Upper lobe of left lung (tissue), 6 donors: ENCODE results near the gene EEIG1. TPM values are rescaled to one million over a fixed set of nuclear protein-coding genes. Genes with fewer than 3 reads are reported as not detected.

Experiments used
- ATAC-seq, 2 donors: fragments of 200-7000 bp; cut with Tn5 transposase; one replicate each; pipeline ENCODE4 v1.9.1; 2022; ENCODE audit warnings: mild to moderate bottlenecking in 2 of 2, moderate library complexity in 2 of 2; ENCODE audit not compliant: low FRiP score in 2 of 2
- DNase-seq, 2 donors: peaks; one replicate each; pipeline ENCODE4 v3.0.0-alpha.2; 2019 to 2020
- H3K27ac ChIP-seq, 4 donors: fragments of 200-600 bp; sonication (generic); one replicate each; pipeline ENCODE4 v1.5.1; 2016 to 2019
- H3K27me3 ChIP-seq, 4 donors: fragments of 200-600 bp; sonication (generic); one replicate each; pipeline ENCODE4 v1.5.1; 2017 to 2019
- H3K36me3 ChIP-seq, 4 donors: fragments of 200-600 bp; sonication (generic); one replicate each; pipeline ENCODE4 v1.5.1; 2016 to 2019
- H3K4me1 ChIP-seq, 4 donors: fragments of 200-600 bp; sonication (generic); one replicate each; pipeline ENCODE4 v1.5.1; 2018 to 2019
- H3K4me3 ChIP-seq, 4 donors: fragments of 200-600 bp; sonication (generic); one replicate each; pipeline ENCODE4 v1.5.1; 2017 to 2019; ENCODE audit warnings: mild to moderate bottlenecking in 2 of 4, moderate library complexity in 1 of 4
- H3K9me3 ChIP-seq, 4 donors: fragments of 200-600 bp; sonication (generic); one replicate each; pipeline ENCODE4 v1.5.1; 2018 to 2019
- EP300 ChIP-seq, 4 donors: sonication (generic); formaldehyde crosslinking; IDR thresholded peaks; one replicate each; pipeline ENCODE4 v1.5.1; 2017; ENCODE audit warnings: antibody characterized with exemption in 4 of 4, control low read depth in 2 of 4
- POLR2A ChIP-seq, 4 donors: fragments of 450-650 bp; IDR thresholded peaks; one replicate each; pipeline ENCODE4 v1.5.1; 2016 to 2017; ENCODE audit warnings: antibody characterized with exemption in 4 of 4, mild to moderate bottlenecking in 2 of 4
- POLR2AphosphoS5 ChIP-seq, 2 donors: sonication (generic); formaldehyde crosslinking; IDR thresholded peaks; one replicate each; pipeline ENCODE4 v1.5.1; 2017; ENCODE audit warnings: antibody characterized with exemption in 2 of 2
- WGBS, 2 donors: methylation state at CpG; one replicate each; pipeline ENCODE4 v1.1.5; 2017 to 2018; 5-methylcytosine and 5-hydroxymethylcytosine counted together
- total RNA-seq, 6 donors: library from RNA; depleted of rRNA in 4 of 6; stranded (reverse); fragments of >200 nt in 4 of 6; gene quantifications; one replicate each; pipeline versions ENCODE4 v1.1.0 to v1.2.1, GENCODE V29; 2016 to 2021
- TF ChIP-seq, protein P1 (sequence below), 6 experiments: fragments of 450-650 bp in 4 of 6; fragments of 200-600 bp in 2 of 6; sonication (generic) in 2 of 6; IDR thresholded peaks; one replicate each; pipeline ENCODE4 v1.5.1; 2016 to 2019; ENCODE audit warnings: antibody characterized with exemption in 6 of 6
- donor health status: DM: no; HTN: no; CAD: no; lungs with moderate emphysema.
- donor health status: DM: no; HTN: yes; CAD: no; lungs with severe emphysema.

The EEIG1 gene
- total RNA-seq, 6 donors from 2014 or later: 17.8 to 60.7 (median 48.0) TPM

DNA sequence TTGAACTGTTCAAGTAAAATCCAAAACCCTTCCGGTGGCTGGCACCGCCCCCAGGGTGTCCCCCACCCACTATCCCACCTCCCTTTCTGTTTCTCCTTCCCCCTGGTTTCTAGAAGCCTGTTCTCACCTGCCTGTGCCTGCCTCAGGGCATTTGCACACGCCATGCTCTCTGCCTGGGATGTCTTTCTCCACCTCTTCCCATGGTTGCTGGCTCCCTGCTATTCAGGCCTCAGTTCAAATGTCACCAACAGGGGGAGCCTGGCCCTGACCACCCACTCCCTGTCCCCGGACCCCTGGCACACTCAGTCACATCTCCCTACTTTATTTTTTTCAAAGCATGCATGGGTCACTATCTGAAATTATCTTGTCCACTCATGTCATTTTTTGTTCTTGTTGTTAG lies 39.9 kb upstream of the EEIG1 start:
- ATAC-seq (no peak), DNase-seq (no peak)
- H3K4me3 ChIP-seq: no peak overlapping the region
- no peaks in the 10 kb centered on the region for H3K36me3 ChIP-seq
- 88 to 91% methylated on average over 4 of the region's 4 CpGs for WGBS, 2 donors
- no peak overlapping the region for H3K27ac ChIP-seq
- no peaks in the 10 kb centered on the region for H3K27me3 ChIP-seq
- no peaks in the 10 kb centered on the region for H3K9me3 ChIP-seq
- H3K4me1 ChIP-seq: no peaks in the 10 kb centered on the region
- no peak for TF ChIP-seq POLR2A (IDR thresholded peaks at IDR 0.05)

DNA sequence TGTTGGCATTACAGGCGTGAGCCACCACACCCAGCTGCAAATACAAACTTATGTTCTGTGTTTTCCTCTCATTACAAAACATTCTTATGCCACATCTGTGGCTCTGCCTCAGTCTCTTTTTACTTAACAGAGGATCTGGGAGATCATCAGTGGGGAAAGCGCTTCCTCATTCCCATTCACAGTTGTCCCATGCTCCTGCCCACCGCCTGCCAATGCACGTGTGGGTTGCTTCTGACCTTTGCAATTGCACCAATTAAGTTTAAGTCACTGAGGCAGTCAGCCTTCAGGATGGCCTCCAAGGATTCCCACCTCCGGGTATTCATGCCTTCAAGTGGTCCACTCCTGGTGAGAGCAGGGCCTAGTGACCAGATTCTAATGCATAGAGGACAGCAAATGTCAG lies 34.9 kb upstream of the EEIG1 start:
- TF ChIP-seq POLR2A (IDR thresholded peaks at IDR 0.05) (no peak), EP300 (IDR thresholded peaks at IDR 0.05) (no peak), POLR2AphosphoS5 (IDR thresholded peaks at IDR 0.05) (no peak)
- TF ChIP-seq, protein P1, sequence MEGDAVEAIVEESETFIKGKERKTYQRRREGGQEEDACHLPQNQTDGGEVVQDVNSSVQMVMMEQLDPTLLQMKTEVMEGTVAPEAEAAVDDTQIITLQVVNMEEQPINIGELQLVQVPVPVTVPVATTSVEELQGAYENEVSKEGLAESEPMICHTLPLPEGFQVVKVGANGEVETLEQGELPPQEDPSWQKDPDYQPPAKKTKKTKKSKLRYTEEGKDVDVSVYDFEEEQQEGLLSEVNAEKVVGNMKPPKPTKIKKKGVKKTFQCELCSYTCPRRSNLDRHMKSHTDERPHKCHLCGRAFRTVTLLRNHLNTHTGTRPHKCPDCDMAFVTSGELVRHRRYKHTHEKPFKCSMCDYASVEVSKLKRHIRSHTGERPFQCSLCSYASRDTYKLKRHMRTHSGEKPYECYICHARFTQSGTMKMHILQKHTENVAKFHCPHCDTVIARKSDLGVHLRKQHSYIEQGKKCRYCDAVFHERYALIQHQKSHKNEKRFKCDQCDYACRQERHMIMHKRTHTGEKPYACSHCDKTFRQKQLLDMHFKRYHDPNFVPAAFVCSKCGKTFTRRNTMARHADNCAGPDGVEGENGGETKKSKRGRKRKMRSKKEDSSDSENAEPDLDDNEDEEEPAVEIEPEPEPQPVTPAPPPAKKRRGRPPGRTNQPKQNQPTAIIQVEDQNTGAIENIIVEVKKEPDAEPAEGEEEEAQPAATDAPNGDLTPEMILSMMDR (IDR thresholded peaks at IDR 0.05): no peak
- 93% methylated on average over 5 of the region's 5 CpGs for WGBS, 2 donors
- no peaks in the 10 kb centered on the region for H3K36me3 ChIP-seq

DNA sequence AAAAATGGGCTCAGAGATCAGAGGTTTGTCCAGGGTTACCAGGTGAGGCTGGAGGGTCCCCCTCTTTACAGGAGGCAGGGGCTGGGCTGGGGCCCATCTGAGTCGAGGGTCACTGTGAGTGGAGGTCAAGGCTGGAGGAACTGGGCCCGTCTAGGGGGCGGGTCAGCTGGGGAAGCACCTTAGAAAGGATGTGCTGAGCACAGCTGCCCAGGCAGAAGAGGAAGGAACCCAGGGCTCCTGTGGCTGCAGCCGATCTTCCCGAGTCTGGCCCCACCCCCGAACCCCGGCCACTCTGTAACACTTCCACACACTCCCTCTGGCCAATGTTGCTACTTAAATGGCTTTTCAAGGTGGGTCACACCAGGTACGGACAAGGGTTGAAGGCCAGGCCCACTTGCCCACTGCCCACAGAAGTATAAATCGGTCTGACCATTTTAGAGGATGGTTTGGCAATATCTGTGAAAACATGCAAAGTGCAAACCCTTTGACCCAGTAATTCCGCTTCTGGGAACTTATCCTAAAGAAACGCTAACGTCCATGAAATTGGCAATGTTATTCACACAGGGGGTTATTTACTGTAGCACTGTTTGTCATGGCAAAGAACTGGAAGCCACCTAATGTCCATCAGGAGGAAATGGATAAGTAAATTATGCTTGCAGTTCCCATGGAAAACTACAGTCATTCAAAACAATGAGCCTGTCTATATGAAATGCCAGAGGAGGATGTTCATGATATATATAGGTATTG lies 30.5 kb upstream of the EEIG1 start:
- ATAC-seq: peak in 1 of 2 donors; percentile 53
- 35 to 48% methylated on average over 8 to 12 of the region's 12 CpGs for WGBS, 2 donors
- peak overlapping the region in 3 of 4 donors; percentile 25 to 51 (median 48) for H3K27ac ChIP-seq
- no peaks in the 10 kb centered on the region for H3K27me3 ChIP-seq
- no peak overlapping the region for H3K4me3 ChIP-seq
- no peaks in the 10 kb centered on the region for H3K36me3 ChIP-seq
- no peaks in the 10 kb centered on the region for H3K9me3 ChIP-seq
- peak in 1 of 2 donors; percentile 28 for DNase-seq
- peaks cover 15 to 22% (median 20%) of the 10 kb centered on the region in 4 donors for H3K4me1 ChIP-seq
- TF ChIP-seq POLR2A (IDR thresholded peaks at IDR 0.05) (no peak), POLR2AphosphoS5 (IDR thresholded peaks at IDR 0.05) (no peak), EP300 (IDR thresholded peaks at IDR 0.05) (no peak)
- TF ChIP-seq, protein P1 (IDR thresholded peaks at IDR 0.05): peak in 1 of 6 experiments; percentile 8

More for the DNA sequence above, 34.9 kb upstream of the EEIG1 start:
- H3K27me3 ChIP-seq: no peaks in the 10 kb centered on the region
- H3K4me1 ChIP-seq: peaks cover 3 to 9% (median 8%) of the 10 kb centered on the region in 4 donors
- ATAC-seq (no peak), DNase-seq (no peak)
- H3K27ac ChIP-seq: no peak overlapping the region
- H3K4me3 ChIP-seq: no peak overlapping the region
- H3K9me3 ChIP-seq: no peaks in the 10 kb centered on the region

DNA sequence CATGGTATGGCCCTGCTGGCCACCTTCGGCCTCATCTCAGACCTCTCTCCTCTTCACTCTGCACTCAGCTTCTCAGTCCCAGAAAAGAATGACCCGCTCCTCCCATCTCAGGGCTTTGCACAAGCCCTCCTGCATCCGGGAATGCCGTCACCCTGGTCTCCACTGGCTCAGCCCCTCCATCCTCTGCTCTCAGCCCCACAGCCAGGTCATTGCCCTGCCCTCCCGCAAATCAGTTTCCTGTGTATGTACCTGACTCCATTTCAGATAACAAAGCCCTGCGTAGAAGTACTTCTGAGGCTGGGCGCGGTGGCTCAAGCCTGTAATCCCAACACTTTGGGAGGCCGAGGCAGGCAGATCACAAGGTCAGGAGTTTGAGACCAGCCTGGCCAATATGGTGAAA lies 28.9 kb upstream of the EEIG1 start:
- Histone ChIP-seq H3K36me3 (no peaks in the 10 kb centered on the region), H3K27ac (no peak overlapping the region), H3K27me3 (no peaks in the 10 kb centered on the region), H3K4me3 (no peak overlapping the region), H3K4me1 (peaks cover 20 to 32% (median 25%) of the 10 kb centered on the region in 4 donors), H3K9me3 (no peaks in the 10 kb centered on the region)
- TF ChIP-seq POLR2AphosphoS5 (IDR thresholded peaks at IDR 0.05): no peak
- TF ChIP-seq EP300 (IDR thresholded peaks at IDR 0.05): no peak
- no peak for TF ChIP-seq POLR2A (IDR thresholded peaks at IDR 0.05)
- TF ChIP-seq, protein P1 (IDR thresholded peaks at IDR 0.05): no peak
- DNase-seq (no peak), ATAC-seq (no peak)
- WGBS, 2 donors: 97% methylated on average over 5 to 9 of the region's 9 CpGs

- ATAC-seq (no peak), DNase-seq (no peak)
- H3K36me3 ChIP-seq: no peaks in the 10 kb centered on the region
- H3K27me3 ChIP-seq: no peaks in the 10 kb centered on the region
- H3K9me3 ChIP-seq: no peaks in the 10 kb centered on the region
- H3K27ac ChIP-seq: peak overlapping the region in 1 of 4 donors; percentile 67
- WGBS, 2 donors: 87 to 92% methylated on average over 5 of the region's 5 CpGs
- TF ChIP-seq POLR2AphosphoS5 (IDR thresholded peaks at IDR 0.05): no peak
- no peak for TF ChIP-seq EP300 (IDR thresholded peaks at IDR 0.05)
- TF ChIP-seq, protein P1 (IDR thresholded peaks at IDR 0.05): no peak
- TF ChIP-seq POLR2A (IDR thresholded peaks at IDR 0.05): no peak
- peaks cover 20 to 32% (median 25%) of the 10 kb centered on the region in 4 donors for H3K4me1 ChIP-seq
- H3K4me3 ChIP-seq: no peak overlapping the region
Observed at GRCh38 chr9:128008171-128008570, 27.4 kb upstream of the EEIG1 start.
